Ascending aorta (tissue), 2 donors: ENCODE measurements around the gene BATF. TPM values are rescaled to one million over a fixed set of nuclear protein-coding genes. Genes with fewer than 3 reads are reported as not detected.

Experiments
- DNase-seq, 2 donors: peaks; one replicate each; pipeline ENCODE4 v3.0.0-alpha.2; 2019; ENCODE audit warnings: low spot score in 2 of 2
- H3K27ac ChIP-seq, 2 donors: fragments of 200-600 bp; sonication (generic); one replicate each; pipeline ENCODE4 v1.5.1; 2016 to 2017; ENCODE audit warnings: mild to moderate bottlenecking in 1 of 2
- H3K27me3 ChIP-seq: fragments of 200-600 bp; sonication (generic); one replicate; pipeline ENCODE4 v1.5.1; 2017
- H3K36me3 ChIP-seq, 2 donors: fragments of 200-600 bp; sonication (generic); one replicate each; pipeline ENCODE4 v1.5.1; 2016
- H3K4me1 ChIP-seq, 2 donors: fragments of 200-600 bp; sonication (generic); one replicate each; pipeline ENCODE4 v1.5.1; 2016 to 2017; ENCODE audit warnings: mild to moderate bottlenecking in 1 of 2
- H3K4me3 ChIP-seq, 2 donors: fragments of 200-600 bp; sonication (generic); one replicate each; pipeline ENCODE4 v1.5.1; 2016 to 2017; ENCODE audit warnings: mild to moderate bottlenecking in 1 of 2
- H3K9me3 ChIP-seq, 2 donors: fragments of 200-600 bp; sonication (generic); one replicate each; pipeline ENCODE4 v1.5.1; 2016
- intact Hi-C: fragments of 100-400 bp; cut with DNase I; formaldehyde crosslinking; loops from one replicate; pipeline ENCODE4 v1.15.1; 2023
- total RNA-seq: library from RNA; depleted of rRNA; stranded (reverse); fragments of >200 nt; gene quantifications from one replicate; pipeline ENCODE4 v1.1.0, GENCODE V29; 2016
- TF ChIP-seq, protein P1 (sequence below), 3 experiments: fragments of 200-600 bp in 2 of 3; fragments of 450-650 bp in 1 of 3; sonication (generic) in 2 of 3; IDR thresholded peaks; one replicate each; pipeline ENCODE4 v1.5.1; 2016 to 2019; ENCODE audit warnings: antibody characterized with exemption in 3 of 3, mild to moderate bottlenecking in 1 of 3, moderate library complexity in 1 of 3

BATF gene
- total RNA-seq, 1 donor from 2014 or later, result not detected

DNA sequence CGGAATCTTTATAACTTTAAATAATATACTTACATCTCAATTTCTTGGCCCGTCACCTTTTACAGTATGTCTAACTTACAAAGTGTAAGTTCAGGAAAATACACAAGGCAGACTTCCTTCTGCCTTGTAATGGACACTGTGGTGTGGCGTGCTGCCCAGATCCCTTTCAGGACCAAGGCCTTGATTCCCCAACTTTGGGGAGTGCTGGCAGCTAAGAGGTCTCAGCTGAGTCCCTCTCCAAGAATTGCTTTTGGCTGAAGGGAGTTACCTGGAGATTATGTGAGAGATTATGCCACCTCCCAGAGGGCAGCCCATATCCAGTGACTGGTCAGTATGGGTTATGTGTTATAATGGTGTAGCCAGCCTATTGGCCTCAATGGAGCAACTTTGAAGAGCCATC, 21.2 kb upstream of the BATF start:
- H3K27ac ChIP-seq, result no peak overlapping the region
- TF ChIP-seq, protein P1, sequence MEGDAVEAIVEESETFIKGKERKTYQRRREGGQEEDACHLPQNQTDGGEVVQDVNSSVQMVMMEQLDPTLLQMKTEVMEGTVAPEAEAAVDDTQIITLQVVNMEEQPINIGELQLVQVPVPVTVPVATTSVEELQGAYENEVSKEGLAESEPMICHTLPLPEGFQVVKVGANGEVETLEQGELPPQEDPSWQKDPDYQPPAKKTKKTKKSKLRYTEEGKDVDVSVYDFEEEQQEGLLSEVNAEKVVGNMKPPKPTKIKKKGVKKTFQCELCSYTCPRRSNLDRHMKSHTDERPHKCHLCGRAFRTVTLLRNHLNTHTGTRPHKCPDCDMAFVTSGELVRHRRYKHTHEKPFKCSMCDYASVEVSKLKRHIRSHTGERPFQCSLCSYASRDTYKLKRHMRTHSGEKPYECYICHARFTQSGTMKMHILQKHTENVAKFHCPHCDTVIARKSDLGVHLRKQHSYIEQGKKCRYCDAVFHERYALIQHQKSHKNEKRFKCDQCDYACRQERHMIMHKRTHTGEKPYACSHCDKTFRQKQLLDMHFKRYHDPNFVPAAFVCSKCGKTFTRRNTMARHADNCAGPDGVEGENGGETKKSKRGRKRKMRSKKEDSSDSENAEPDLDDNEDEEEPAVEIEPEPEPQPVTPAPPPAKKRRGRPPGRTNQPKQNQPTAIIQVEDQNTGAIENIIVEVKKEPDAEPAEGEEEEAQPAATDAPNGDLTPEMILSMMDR (IDR thresholded peaks at IDR 0.05), result no peak

DNA sequence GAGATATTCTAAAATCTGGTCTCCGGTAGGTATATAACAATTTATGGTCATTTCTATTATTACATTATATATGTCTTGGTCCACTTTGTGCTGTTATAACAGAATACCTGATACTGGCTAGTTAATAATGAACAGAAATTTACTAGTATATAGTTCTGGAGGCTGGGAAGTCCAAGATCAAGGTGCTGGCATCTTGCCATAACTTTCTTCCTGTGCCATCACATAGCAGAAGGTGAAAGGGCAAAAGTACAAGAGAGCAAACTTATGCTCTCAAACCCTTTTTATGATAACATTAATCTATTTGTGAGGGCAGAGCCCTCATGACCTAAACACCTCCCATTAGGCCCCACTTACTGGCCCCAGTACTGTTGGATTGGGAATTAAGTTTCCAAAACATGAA, 17.9 kb upstream of the BATF start:
- H3K36me3 ChIP-seq, result no peaks in the 10 kb centered on the region
- intact Hi-C loops, result no loop called here
- TF ChIP-seq, protein P1 (IDR thresholded peaks at IDR 0.05), result no peak

More for the DNA sequence above, 21.2 kb upstream of the BATF start:
- intact Hi-C loops, result no loop called here
- H3K9me3 ChIP-seq, result no peaks in the 10 kb centered on the region
- no peaks in the 10 kb centered on the region for H3K27me3 ChIP-seq
- H3K4me3 ChIP-seq, result no peak overlapping the region
- H3K4me1 ChIP-seq, result no peaks in the 10 kb centered on the region
- no peak for DNase-seq
- H3K36me3 ChIP-seq, result no peaks in the 10 kb centered on the region

DNA sequence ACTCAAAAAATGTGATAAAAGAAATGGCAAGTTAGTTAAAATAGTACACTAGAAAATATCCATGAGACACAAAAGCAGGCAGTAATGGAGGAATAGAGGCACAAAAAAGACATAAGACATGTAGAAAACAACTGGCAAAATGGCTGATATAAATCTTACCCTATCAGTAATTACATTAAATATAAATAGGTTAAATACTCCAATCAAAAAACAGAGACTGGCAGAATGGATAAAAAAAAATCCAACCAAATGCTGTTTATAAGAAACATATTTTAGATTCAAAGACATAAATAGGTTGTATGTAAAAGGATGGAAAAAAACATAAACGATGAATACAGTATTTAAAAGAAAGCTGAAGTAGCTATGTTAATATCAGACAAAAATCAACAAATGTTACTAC, 15.3 kb upstream of the BATF start:
- intact Hi-C loops, result no loop called here
- DNase-seq, result no peak
- Histone ChIP-seq H3K4me3 (no peak overlapping the region), H3K9me3 (peaks cover 0 to 17% of the 10 kb centered on the region in 2 donors), H3K27me3 (no peaks in the 10 kb centered on the region), H3K27ac (no peak overlapping the region), H3K36me3 (no peaks in the 10 kb centered on the region), H3K4me1 (no peaks in the 10 kb centered on the region)
- TF ChIP-seq, protein P1 (IDR thresholded peaks at IDR 0.05), result no peak

More for the DNA sequence above, 17.9 kb upstream of the BATF start:
- Histone ChIP-seq H3K27ac (no peak overlapping the region), H3K4me3 (no peak overlapping the region), H3K27me3 (no peaks in the 10 kb centered on the region), H3K9me3 (peaks cover 0 to 7% of the 10 kb centered on the region in 2 donors), H3K4me1 (no peaks in the 10 kb centered on the region)
- no peak for DNase-seq

DNA sequence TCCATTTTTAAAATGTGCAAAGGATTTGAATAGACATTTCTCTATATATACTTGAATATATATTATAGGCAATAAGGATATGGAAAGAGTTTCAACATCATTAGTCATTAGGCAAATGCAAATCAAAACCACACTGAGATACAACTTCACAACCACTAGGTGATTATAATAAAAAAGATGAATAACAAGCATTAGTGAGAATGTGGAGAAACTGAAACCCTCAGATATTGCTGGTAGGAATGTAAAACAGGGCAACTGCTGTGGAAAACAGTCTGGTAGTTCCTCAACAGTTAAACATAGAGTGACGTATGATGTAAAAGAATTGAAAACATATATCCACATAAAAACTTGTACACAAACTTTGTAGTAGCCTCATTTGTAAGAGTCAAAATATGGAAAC, 11.7 kb upstream of the BATF start:
- H3K27ac ChIP-seq, result no peak overlapping the region
- DNase-seq, result no peak
- H3K4me1 ChIP-seq, result no peaks in the 10 kb centered on the region
- TF ChIP-seq, protein P1 (IDR thresholded peaks at IDR 0.05), result no peak
- H3K27me3 ChIP-seq, result no peaks in the 10 kb centered on the region
- no peak overlapping the region for H3K4me3 ChIP-seq
- intact Hi-C loops, result no loop called here
- H3K36me3 ChIP-seq, result no peaks in the 10 kb centered on the region
- H3K9me3 ChIP-seq, result peaks cover 0 to 17% of the 10 kb centered on the region in 2 donors

DNA sequence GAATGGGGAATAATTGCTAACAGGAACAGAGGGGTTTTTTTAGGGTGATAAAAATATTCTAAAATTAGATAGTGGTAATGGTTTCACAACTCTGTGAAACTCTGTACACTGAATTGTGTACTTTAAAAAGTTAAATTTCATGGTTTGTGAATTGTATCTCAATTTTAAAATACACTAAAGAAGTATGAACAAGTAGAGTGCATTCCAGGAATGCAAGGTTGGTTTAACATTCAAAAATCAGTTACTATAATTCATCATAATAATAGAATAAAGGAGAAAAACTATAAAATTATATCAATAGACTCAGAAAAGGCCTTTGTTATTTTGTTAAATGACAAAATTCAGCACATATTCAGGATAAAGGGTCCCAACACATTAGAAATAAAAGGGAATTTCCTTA, 11.1 kb upstream of the BATF start:
- DNase-seq, result no peak
- no peak overlapping the region for H3K27ac ChIP-seq
- no peaks in the 10 kb centered on the region for H3K36me3 ChIP-seq
- peaks cover 0 to 17% of the 10 kb centered on the region in 2 donors for H3K9me3 ChIP-seq
- no peaks in the 10 kb centered on the region for H3K27me3 ChIP-seq
- H3K4me3 ChIP-seq, result no peak overlapping the region
- H3K4me1 ChIP-seq, result no peaks in the 10 kb centered on the region
- TF ChIP-seq, protein P1 (IDR thresholded peaks at IDR 0.05), result no peak
- intact Hi-C loops, result no loop called here
